Spleen (tissue), 13 donors: ENCODE results near the gene DUS1L. TPM values are rescaled to one million over a fixed set of nuclear protein-coding genes. Genes with fewer than 3 reads are reported as not detected.

Source experiments
- DNase-seq: peaks from one replicate; pipeline ENCODE4 v3.0.0-alpha.2; 2020
- H3K27ac ChIP-seq, 8 donors: fragments of 200-600 bp; sonication (generic) in 7 of 8; 1 replicate in 4 of 8; 2 replicates in 4 of 8; pipeline versions ENCODE4 v1.5.0 to v1.8.0; 2016 to 2021; ENCODE audit warnings: inconsistent platforms in 4 of 8, mild to moderate bottlenecking in 4 of 8, moderate library complexity in 1 of 8
- H3K27me3 ChIP-seq, 7 donors: fragments of 200-600 bp; sonication (generic) in 6 of 7; replicated peaks in 1 of 7; 1 replicate in 4 of 7; 2 replicates in 3 of 7; pipeline versions ENCODE4 v1.5.0 to v1.8.0; 2016 to 2021; ENCODE audit warnings: inconsistent platforms in 3 of 7, mild to moderate bottlenecking in 1 of 7
- H3K36me3 ChIP-seq, 6 donors: fragments of 200-600 bp; sonication (generic) in 5 of 6; 1 replicate in 4 of 6; 2 replicates in 2 of 6; pipeline versions ENCODE4 v1.5.0 to v1.8.0; 2016 to 2021; ENCODE audit warnings: inconsistent platforms in 2 of 6
- H3K4me1 ChIP-seq, 6 donors: fragments of 200-600 bp; sonication (generic) in 5 of 6; 1 replicate in 3 of 6; 2 replicates in 3 of 6; pipeline versions ENCODE4 v1.5.0 to v1.8.0; 2016 to 2021; ENCODE audit warnings: inconsistent platforms in 3 of 6
- H3K4me3 ChIP-seq, 8 donors: fragments of 200-600 bp; sonication (generic) in 7 of 8; 1 replicate in 4 of 8; 2 replicates in 4 of 8; pipeline versions ENCODE4 v1.5.0 to v1.8.0; 2016 to 2021; ENCODE audit warnings: inconsistent platforms in 4 of 8, mild to moderate bottlenecking in 4 of 8, moderate library complexity in 2 of 8
- H3K9me3 ChIP-seq, 8 donors: fragments of 200-600 bp; sonication (generic) in 7 of 8; 1 replicate in 4 of 8; 2 replicates in 4 of 8; pipeline versions ENCODE4 v1.5.0 to v1.8.0; 2016 to 2021; ENCODE audit warnings: inconsistent platforms in 4 of 8
- POLR2A ChIP-seq, 3 donors: fragments of 450-650 bp; IDR thresholded peaks; one replicate each; pipeline ENCODE4 v1.5.1; 2017; ENCODE audit warnings: antibody characterized with exemption in 3 of 3, mild to moderate bottlenecking in 1 of 3
- POLR2AphosphoS5 ChIP-seq, 3 donors: sonication (generic); formaldehyde crosslinking; IDR thresholded peaks; one replicate each; pipeline ENCODE4 v1.5.1; 2017; ENCODE audit warnings: antibody characterized with exemption in 3 of 3
- WGBS, 5 donors: extraction: QIAGEN DNeasy Blood & Tissue Kit in 3 of 5; methylation state at CpG; one replicate each; pipeline versions ENCODE4 v1.1.5 to v1.1.7; 2013 to 2018; 5-methylcytosine and 5-hydroxymethylcytosine counted together
- intact Hi-C: fragments of 100-400 bp; cut with DNase I; formaldehyde crosslinking; loops from one replicate; pipeline ENCODE4 v1.15.0; 2023; ENCODE audit warnings: low total_unique reads
- long read RNA-seq, 2 donors: transcript quantifications; one replicate each; lab custom pipeline, GENCODE V29; 2026
- polyA plus RNA-seq, 3 donors: library from polyadenylated mRNA; stranded (reverse); fragments of 200-250 nt; gene quantifications; one replicate each; pipeline ENCODE4 v1.2.1, GENCODE V29; 2013
- total RNA-seq, 7 donors: library from RNA; depleted of rRNA in 3 of 7; stranded (reverse); fragments of >200 nt in 3 of 7; fragmentation: NEBNext Ultra II Directional in 4 of 7; extraction: Animal tissue kit (Norgen Biotek cat#: 25700) in 4 of 7; gene quantifications; one replicate each; pipeline versions ENCODE4 v1.1.0 to v1.2.1, GENCODE V29; 2016 to 2021
- TF ChIP-seq, protein P1 (sequence below), 11 experiments: fragments of 200-600 bp in 7 of 11; fragments of 450-650 bp in 4 of 11; sonication (generic) in 4 of 11; IDR thresholded peaks in 8 of 11; conservative IDR thresholded peaks in 3 of 11; 1 replicate in 7 of 11; 2 replicates in 4 of 11; pipeline versions ENCODE4 v1.4.0 to v1.8.0; 2016 to 2021; ENCODE audit warnings: antibody characterized with exemption in 11 of 11, inconsistent platforms in 4 of 11, mild to moderate bottlenecking in 1 of 11
- donor health status: healthy with polysubstance abuse.
- donor health status: DM: no; HTN: no; CAD: no; lungs with moderate emphysema.
- donor health status: DM: no; HTN: no; CAD: no.
- donor health status: Bipolar disorder and iron deficiency.
- donor health status: healthy.
- donor health status: DM: no; HTN: no; CAD: no.
- donor health status: DM: yes; HTN: yes; CAD: no.

DUS1L gene
- 100 to 1,000 TPM in 3 of 7 donors, 10 to 100 TPM in 4; 76.4 to 114 (median 87.9) TPM for total RNA-seq
- polyA plus RNA-seq = 100 to 1,000 TPM; 130 to 174 (median 173) TPM
- long read RNA-seq, donor 1, transcript DUS1L-201 (14 exons, 2,068 nt) = major isoform, 7 of 17 reads
- long read RNA-seq, donor 1, partial matches to known transcripts = 0 of 17 reads
- long read RNA-seq, donor 1, other reads (novel, unspliced or antisense) = 6 of 17 reads
- long read RNA-seq, donor 2, partial matches to known transcripts = 0 of 1 reads
- long read RNA-seq, donor 2, other reads (novel, unspliced or antisense) = 0 of 1 reads

GRCh38 chr17:82065638-82066303 is at the start of gene DUS1L:
Gene DUS1L, minus strand, starts transcription at chr17:82065804. Its CDS starts 745 bp downstream, at chr17:82065059.
- H3K27me3 ChIP-seq = no peaks in the 10 kb centered on the region
- H3K36me3 ChIP-seq = peaks cover 0 to 34% (median 26%) of the 10 kb centered on the region in 6 donors
- peak within 1 kb of the TSS; percentile 84 to 94 (median 90) for H3K27ac ChIP-seq
- peak; percentile 91 for DNase-seq
- WGBS, 5 donors = 10 to 35% (median 10%) methylated on average over 24 to 88 of the region's 88 CpGs
- peak within 1 kb of the TSS; percentile 73 to 96 (median 91) for H3K4me3 ChIP-seq
- intact Hi-C loops = no loop called here
- H3K4me1 ChIP-seq = peaks cover 17 to 47% (median 34%) of the 10 kb centered on the region in 6 donors
- TF ChIP-seq, protein P1, sequence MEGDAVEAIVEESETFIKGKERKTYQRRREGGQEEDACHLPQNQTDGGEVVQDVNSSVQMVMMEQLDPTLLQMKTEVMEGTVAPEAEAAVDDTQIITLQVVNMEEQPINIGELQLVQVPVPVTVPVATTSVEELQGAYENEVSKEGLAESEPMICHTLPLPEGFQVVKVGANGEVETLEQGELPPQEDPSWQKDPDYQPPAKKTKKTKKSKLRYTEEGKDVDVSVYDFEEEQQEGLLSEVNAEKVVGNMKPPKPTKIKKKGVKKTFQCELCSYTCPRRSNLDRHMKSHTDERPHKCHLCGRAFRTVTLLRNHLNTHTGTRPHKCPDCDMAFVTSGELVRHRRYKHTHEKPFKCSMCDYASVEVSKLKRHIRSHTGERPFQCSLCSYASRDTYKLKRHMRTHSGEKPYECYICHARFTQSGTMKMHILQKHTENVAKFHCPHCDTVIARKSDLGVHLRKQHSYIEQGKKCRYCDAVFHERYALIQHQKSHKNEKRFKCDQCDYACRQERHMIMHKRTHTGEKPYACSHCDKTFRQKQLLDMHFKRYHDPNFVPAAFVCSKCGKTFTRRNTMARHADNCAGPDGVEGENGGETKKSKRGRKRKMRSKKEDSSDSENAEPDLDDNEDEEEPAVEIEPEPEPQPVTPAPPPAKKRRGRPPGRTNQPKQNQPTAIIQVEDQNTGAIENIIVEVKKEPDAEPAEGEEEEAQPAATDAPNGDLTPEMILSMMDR (IDR thresholded peaks at IDR 0.05 in 8 of 11, conservative IDR thresholded peaks at IDR 0.05 in 3 of 11) = no peak
- TF ChIP-seq POLR2AphosphoS5 (IDR thresholded peaks at IDR 0.05) = peak; percentile 84 to 91 (median 85)
- TF ChIP-seq POLR2A (IDR thresholded peaks at IDR 0.05) = peak in 1 of 3 donors; percentile 98
- no peaks in the 10 kb centered on the region for H3K9me3 ChIP-seq

DNA sequence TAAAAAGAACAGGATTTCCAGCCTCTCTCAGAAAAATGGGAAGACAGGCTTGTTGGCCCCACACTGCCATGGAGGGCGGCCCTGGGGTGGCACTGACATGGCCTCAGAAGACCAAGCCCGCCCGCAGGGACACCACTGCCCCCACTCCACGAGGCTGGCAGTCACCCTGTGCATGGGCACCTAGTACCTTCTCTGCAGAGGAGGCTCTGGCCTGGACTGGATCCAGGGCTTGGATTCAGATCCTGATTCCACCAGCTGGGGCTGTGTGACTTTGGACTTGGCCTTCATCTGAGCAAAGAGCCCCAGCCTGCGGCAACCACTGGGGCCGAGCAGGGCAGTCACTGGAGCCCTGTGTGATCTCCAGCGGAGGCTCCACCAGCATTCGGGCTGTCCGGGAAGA is 49.3 kb upstream of the DUS1L start:
- H3K27ac ChIP-seq = no peak overlapping the region
- no peaks in the 10 kb centered on the region for H3K4me1 ChIP-seq
- intact Hi-C loops = no loop called here
- TF ChIP-seq POLR2A (IDR thresholded peaks at IDR 0.05) (no peak), POLR2AphosphoS5 (IDR thresholded peaks at IDR 0.05) (no peak)
- TF ChIP-seq, protein P1 (IDR thresholded peaks at IDR 0.05 in 8 of 11, conservative IDR thresholded peaks at IDR 0.05 in 3 of 11) = no peak
- no peaks in the 10 kb centered on the region for H3K27me3 ChIP-seq
- no peak overlapping the region for H3K4me3 ChIP-seq
- H3K36me3 ChIP-seq = peaks cover 0 to 27% (median 0%) of the 10 kb centered on the region in 6 donors
- H3K9me3 ChIP-seq = no peaks in the 10 kb centered on the region
- 78 to 99% (median 96%) methylated on average over 7 to 9 of the region's 9 CpGs for WGBS, 5 donors
- DNase-seq = no peak

DNA sequence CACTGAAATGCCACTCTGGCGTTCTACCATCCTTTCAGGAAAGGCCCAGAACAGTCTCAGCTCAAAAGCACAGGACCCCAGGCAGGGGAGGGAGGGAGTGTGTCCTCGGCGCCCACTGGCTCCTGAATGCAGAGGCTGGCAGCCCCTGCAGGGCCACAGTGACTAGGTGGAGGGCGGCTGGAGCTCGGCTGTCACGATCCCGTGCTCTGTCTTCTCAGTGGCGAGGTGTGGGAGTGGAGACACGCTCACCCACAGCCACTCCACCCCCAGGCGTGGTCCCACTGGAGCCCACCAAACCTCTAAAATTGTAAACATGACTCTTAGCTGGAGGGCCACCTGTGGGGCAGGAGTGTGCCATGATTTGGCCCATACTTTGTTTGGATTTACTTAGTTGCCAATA is 48.8 kb upstream of the DUS1L start:
- Histone ChIP-seq H3K4me1 (no peaks in the 10 kb centered on the region), H3K36me3 (peaks cover 0 to 27% (median 0%) of the 10 kb centered on the region in 6 donors), H3K27ac (no peak overlapping the region), H3K27me3 (no peaks in the 10 kb centered on the region), H3K4me3 (no peak overlapping the region), H3K9me3 (no peaks in the 10 kb centered on the region)
- intact Hi-C loops = no loop called here
- TF ChIP-seq, protein P1 (IDR thresholded peaks at IDR 0.05 in 8 of 11, conservative IDR thresholded peaks at IDR 0.05 in 3 of 11) = no peak
- TF ChIP-seq POLR2AphosphoS5 (IDR thresholded peaks at IDR 0.05) = no peak
- TF ChIP-seq POLR2A (IDR thresholded peaks at IDR 0.05) = no peak
- 57 to 97% (median 91%) methylated on average over 1 to 10 of the region's 10 CpGs for WGBS, 5 donors
- no peak for DNase-seq

DNA sequence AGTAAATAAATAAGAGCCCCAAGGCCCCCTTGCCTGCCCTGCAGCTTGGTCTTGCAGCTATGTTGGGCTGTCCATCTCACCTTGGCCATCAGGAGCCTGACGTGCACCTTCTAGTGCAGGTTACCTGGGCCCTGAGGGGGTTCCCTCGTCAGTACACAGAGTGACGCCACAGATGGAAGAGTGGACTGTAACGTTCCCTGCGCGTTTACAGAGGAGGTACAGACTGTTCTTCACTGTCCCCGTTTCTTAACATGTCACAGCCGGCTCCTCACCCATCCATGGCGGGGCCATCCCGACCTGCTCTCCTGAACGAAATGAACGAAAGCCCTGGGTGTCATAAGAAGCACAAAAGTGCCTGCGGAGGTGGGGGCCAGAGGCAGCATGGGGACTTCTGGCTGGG is 48.3 kb upstream of the DUS1L start:
- 88 to 97% (median 93%) methylated on average over 12 to 13 of the region's 13 CpGs for WGBS, 5 donors
- TF ChIP-seq POLR2AphosphoS5 (IDR thresholded peaks at IDR 0.05) = no peak
- TF ChIP-seq POLR2A (IDR thresholded peaks at IDR 0.05) = no peak
- TF ChIP-seq, protein P1 (IDR thresholded peaks at IDR 0.05 in 8 of 11, conservative IDR thresholded peaks at IDR 0.05 in 3 of 11) = no peak

More for the DNA sequence above, 48.3 kb upstream of the DUS1L start:
- no peak overlapping the region for H3K27ac ChIP-seq
- intact Hi-C loops = no loop called here
- no peak overlapping the region for H3K4me3 ChIP-seq
- no peaks in the 10 kb centered on the region for H3K4me1 ChIP-seq
- no peaks in the 10 kb centered on the region for H3K9me3 ChIP-seq
- no peak for DNase-seq
- H3K27me3 ChIP-seq = no peaks in the 10 kb centered on the region
- peaks cover 0 to 27% (median 0%) of the 10 kb centered on the region in 6 donors for H3K36me3 ChIP-seq
